Stimulated activated CD8-positive, alpha-beta memory T cell treated with anti-CD3 and anti-CD28 coated beads, Interleukin-12 subunit alpha, Interleukin-12 subunit beta, amount 100 ng/mL, for 1 hour (primary cell): ENCODE results near the gene PPP2R5A.

ENCODE experiments used
- DNase-seq: peaks from one replicate; pipeline ENCODE4 v3.0.0-alpha.2; 2020; ENCODE audit warnings: low read depth

The PPP2R5A gene

DNA sequence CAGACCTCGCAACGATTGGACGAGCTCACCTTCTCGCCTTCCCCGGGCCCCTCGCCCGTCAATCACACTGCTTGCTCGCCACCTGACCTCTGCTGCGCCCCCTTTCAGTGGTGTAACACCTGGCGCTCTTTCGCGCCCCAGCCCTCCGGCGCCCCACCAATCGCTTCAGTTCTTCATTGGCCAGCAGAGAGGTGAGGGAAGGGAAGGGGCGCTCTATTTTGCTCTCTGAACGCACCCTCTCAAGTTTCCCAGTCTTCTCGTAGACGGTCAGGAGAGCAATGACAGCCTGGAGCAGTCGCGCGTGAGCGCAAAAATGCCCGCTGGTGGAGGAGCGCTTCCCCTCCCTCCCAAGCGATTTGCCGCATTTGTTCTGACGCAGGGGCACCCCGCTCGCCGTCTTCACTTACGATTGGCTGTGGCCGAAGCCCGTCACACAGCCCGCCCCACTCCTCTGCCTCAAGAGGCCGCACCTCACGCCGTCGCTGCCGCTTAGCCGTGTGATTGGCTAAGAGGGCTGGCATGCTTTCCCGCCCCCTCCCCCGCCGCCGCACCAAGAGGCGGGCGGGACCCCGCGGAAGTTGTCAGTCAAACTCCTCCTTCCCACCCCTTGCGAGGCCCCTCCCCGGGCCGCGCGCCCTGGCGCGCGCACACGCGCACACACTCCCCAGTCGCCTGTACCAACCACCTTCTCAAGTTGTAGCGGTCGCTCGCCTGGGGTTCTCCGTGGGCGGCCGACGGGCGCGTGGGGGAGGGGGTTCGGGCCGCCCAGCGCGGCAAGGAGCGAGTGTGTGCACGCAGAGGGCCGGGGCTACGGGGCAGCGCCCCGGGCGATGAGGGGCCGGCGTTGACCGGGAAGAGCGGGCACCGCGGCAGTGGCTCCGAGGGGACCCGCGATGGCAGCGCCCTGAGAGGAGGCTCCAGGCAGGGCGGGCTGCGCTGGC is at the start of gene PPP2R5A:
TSS of gene PPP2R5A (plus strand) at position 667 of the 941 bp plus-strand sequence. CDS start 701 bp downstream, outside the sequence.
- peak; percentile 95 for DNase-seq

DNA sequence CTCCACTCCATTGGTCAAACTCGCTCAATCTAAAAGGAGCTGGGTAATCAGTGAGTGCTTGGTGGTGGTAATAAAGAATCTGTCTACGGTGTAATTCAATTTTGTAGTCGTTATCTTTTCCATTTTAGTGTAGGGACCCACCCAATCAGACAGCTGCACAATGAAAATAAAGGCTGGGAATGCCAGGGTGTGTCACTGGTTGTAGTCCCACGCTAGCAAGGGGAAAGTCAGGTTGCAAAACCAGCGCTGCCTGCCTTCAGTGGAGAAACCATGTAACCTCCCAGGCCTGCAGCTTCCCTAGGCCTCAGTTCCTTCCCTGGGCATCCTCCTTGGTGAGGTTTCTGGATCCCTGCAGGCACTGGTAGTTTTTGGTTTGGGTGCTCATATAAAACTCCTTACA is 49.4 kb upstream of the PPP2R5A start:
- no peak for DNase-seq

DNA sequence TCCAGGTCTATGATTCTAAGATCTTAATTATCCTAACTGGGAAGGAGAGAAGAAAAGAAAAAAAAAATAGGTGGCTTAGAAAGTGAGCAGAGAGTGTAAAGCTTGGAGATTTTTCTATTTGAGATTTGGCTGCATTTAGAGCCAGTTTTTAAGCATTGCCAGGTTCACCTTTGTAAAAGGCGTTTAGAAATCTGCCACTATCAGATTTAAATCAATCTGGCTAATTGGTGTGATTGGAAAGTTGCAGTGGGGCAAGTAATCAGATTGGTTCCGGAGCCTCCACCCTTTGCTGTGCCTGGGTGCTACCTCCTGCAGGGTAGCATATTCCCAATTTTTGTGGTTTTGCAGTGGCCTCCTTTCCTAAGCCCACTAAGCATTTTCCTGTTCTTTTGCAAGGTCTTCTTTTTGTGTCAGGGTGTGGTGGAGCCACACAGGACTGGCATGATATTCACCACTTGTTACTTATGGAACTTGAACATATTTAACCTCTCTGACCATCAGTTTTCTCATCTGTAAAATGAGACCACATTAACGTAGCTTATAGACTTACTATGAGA is 48.5 kb upstream of the PPP2R5A start:
- no peak for DNase-seq

DNA sequence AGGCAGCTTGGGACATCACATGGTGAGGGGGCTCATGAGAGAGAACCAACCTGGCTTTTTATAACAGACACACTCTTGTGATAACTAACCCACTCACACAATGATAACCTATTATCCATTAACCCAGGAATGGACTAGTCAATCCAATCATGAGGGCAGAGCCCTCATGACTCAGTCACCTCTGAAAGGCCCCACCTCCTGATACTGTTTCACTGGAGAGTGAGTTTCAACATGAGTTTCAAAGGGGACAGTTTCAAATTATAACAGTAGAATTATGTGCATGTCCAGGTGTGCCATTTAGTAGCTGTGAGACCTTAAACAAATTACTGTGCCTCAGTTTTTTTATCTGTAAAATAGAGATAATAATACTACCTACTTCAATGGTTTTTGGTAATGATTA is 47.6 kb upstream of the PPP2R5A start:
- no peak for DNase-seq

DNA sequence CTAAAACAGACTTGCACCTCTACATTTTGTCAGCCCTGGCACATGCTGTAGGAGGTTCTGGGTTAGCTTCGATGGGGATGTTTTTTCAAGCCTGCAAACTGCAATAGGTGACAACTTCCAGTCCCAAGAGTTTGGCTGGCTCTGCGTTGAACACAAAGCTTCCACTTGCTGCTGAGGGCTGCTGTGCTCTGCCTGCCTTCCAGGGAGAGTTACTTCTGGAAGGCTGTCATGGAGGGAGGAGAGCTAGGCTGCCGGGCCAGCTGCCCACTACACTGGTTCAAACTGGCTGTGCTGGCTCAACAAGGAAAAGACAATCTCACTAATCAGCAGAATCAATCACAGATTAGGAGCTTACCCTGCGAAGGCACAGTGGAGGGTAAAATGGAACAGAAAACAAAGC is 46.7 kb upstream of the PPP2R5A start:
- no peak for DNase-seq

DNA sequence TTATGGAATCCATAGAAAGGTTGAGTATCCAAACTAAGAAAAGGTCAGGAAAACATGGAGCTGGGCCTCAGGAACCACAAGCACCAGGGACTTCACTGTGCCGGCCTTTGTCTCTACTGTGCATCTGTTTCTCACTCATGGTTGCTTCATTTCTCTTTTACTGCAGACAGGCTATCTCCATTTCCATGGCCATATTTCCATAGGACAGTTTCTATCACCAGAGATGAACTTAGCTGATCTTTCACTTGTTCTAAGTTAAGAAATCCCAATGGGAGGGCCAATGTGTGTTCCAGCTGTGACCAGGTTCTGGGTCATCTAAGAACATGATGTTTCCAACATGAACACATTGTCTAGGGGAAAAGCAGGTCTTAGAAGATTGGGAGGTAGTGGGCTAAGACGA is 43.7 kb upstream of the PPP2R5A start:
- DNase-seq: no peak

DNA sequence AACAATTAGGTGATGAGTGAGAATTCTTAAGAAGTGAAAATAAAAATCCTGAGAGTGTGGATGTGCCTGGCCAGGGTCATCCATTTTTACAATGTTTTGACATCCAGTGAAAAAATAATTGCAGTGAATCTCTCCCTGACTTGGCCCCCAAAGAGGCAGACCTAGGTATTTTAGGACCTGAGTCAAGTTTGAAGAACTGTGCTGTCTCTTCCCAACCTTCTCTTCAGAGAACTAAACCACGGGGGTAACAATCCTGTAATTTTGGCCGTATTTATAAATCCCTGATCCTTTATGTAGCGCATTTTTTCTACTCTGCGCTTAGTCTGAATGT is 43.3 kb upstream of the PPP2R5A start:
- DNase-seq: no peak

DNA sequence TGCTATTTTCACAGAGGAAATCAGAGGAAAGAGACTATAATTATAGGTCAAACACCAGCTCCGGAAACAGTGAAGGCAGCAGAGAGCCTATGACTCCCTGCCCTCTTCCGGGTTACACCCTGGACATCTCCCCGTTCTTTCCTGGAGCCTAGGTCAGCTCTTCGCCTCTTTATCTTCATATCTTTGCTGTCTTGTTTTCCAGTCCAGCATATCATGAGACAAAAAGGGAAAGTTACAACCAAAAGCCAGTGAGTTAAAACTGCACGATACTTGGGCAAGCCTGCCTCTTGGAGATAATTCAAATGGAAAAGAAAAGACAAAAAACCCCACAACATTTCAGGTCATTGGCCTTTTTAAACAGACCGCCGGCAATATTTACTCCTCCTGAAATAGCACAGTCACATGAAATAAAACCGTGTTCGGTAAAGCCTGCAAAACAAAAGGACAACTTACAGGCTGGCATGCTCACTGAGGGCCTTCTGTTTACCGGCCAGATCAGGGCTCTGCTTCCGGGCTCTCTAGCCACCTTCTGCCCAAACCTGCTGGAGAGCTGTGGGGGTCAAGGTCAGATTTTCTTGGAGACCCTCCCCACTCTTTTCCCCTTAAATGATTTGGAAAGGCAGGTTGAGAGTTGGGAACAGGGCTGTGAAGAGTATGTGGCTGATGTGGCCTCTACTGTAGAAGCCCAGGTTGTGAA is 42.8 kb upstream of the PPP2R5A start:
- no peak for DNase-seq

DNA sequence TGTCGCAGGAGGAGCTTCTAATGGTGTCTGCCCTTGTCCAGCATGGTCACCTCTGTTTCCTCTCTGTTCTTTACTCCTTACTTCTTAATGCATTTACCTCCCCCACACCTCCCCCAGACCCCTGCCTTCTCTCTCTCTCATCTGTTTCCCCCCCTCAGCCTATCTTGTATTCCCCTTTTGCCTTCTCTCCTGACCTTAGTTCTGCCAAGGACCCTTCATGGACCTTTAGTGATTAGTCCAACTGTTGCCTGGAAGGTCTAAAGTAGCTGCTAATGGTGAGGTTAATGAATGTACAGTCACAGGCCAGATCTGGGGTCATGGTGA is 42.3 kb upstream of the PPP2R5A start:
- no peak for DNase-seq

DNA sequence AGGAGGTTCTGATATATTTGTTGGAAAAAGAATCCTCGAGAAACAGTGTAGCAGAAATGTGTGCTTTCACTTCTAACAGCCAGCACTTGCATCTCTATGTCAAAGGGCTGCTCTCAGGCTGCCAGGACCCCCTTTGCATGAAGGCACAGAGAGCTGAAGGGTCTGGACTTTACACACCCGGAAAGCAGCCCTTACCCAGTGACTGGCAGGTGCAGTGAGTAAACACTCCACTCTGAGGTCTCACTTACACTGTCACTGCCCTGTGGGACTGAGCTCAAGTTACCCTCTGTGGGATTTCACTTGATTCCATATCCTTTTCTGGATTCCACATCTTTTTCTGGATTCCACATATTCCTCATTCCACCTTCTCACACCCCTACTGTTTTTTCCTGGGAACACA is 40.8 kb upstream of the PPP2R5A start:
- no peak for DNase-seq

DNA sequence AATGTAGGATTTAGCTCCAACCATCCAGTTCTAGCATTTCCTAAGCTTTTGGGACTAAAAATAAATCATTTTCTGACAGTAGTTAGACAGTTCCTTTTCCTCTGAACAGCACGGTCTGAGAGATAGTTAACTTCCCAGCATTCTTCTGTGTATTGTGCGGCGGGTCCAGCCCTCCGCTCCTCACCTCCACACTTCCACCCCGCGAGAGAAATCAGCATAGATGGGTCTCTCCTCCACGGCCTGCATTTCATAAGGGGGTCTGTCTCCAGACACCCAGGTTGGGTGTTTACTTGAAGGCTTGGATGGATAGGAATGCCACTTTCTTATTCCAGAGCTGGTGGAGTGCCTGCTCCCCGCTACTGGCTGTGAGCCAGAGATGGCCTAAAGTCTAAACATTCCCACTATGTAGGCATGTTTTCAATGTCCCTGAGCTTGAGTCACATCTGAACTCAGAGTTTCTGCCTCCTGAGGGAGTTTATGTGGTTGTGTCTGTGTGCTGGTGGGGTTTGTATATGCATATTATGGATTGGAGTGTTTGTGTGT is 38.0 kb upstream of the PPP2R5A start:
- DNase-seq: no peak

DNA sequence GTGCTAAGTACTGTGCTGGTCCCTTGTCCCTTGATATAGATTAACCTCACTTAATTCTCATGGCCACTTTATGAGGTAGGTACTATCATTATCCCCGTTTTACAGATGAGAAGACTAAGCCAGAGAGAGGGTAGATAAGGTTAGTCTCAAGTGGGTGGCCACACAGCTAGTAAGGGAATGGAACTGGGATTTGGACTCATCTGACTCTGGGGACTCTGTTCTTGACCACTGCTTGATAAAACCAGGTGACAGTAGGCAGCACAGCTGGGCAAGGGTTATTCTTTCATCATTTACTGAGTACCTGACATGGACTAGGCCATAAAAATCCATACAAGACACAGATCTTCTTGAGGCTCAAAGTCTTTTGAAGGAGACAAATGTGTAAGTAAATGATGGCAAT is 37.2 kb upstream of the PPP2R5A start:
- no peak for DNase-seq

DNA sequence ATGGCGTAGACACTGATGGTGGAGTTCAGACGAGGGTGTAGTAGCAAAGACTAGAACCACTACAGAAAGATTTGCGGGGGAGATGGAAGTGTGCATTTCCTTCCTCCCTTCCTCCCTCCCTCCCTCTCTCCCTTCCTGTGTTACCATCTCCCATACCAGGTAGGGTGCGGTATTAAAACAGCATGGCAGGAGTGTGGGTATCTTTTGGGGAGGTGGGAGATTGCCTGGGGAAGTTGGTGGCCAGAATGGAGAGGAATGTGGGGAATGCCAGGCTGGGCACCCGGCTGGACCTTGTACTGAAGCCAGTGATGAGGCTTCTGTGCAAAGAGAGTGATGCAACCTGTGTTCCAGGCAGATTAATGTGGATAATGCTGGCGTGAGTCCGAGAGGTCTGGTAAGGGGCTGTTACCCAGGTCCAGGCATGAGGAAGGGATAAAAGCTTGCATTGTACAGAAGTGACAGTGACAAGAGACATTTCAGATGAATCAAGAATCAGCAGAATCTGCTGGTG is 30.3 kb upstream of the PPP2R5A start:
- DNase-seq: no peak

DNA sequence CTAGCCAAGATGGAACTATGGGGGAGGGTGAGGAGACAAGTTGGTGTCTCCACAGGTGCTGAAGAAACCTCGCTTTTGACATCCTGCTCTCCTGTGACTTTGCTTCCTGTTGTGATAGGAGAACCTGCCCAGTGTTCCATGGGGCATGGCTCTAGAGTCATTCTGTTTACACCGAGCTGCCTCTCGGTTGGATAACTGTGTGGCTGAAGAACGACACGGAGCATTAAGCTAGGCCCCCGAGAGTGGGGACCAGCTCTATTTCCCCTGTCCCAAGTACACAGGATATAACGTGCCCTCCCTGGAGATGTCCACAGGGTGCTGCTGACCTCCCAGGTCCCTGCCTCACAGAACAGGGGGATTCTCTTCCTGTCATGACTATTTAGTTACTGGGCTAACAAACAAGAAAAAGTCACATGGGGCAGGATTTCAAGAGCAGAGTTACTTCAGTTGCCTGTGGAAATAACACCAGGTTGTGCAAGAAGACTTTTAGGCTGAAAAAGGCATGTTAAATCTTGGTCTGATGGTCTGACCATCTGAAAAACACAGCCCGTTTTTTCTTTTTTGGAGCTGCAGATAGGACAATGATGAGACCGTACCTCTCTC is 29.4 kb upstream of the PPP2R5A start:
- DNase-seq: no peak

DNA sequence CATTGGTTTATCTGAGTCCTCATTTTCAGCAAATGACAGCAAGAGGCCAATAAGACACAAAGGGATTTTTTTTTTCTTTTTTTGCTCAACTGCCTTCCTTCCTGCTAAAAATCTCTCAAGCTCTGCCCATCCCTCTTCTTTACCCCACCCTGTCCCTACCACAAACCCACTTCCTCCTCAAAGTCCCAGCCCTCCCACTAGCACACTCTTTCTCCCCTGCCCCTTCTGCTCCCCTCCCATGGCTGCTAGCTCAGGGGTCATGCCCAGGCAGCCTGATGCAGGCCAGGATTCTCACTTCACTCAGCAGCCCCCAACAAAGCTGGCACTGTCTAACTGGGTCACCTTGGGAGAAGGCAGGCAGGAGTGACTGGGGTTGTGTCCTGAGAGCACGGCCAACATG is 28.8 kb upstream of the PPP2R5A start:
- DNase-seq: no peak

DNA sequence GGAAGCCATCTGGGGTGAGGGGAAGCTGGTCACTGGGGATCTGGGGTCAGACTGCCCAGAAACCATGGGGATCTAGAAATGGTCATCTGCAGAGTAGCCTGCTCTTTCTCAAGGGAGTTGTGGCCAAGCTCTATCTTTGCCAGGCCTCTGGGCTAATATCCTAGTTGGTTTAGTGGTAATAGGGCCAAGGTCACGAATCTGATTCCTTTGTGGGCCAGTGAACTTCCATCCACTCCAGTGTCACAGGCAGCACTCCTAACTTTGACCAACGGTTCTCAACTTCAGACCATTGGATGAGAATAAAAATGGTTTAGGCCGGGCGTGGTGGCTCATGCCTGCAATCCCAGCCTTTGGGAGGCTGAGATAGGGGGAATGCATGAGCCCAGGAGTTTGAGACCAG is 28.1 kb upstream of the PPP2R5A start:
- DNase-seq: no peak

DNA sequence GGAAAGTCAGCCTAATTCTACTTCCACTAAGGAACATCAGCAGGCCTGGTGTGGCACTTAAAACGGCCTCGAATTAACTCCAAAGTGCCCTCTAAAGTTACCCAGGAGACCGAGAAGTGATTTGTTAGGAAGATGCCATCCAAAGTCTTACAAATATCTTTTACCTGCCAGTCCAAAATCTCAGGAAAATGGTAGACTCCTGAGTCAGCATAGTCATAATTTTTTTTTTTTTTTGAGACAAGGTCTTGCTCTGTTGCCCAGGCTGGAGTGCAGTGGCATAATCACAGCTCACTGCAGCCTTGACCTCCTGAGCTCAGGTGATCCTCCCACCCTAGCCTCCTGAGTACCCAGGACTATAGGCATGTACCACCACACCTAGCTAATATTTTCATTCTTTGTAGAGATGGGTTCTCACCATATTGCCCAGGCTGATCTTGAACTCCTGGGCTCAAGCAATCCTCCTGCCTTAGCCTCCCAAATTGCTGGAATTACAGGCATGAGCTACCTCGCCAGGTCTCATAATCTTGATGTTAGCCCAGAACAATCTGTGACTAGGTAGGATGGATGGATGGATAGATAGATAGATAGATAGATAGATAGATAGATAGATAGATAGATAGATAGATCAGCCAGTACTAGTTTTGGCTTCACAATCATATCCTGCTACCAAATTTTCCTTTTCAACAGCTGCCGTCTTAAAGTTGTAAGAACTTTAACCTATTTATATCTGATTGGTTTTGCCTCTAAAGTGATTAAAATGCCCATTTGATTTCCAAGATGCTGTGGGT is 25.3 kb upstream of the PPP2R5A start:
- DNase-seq: no peak

DNA sequence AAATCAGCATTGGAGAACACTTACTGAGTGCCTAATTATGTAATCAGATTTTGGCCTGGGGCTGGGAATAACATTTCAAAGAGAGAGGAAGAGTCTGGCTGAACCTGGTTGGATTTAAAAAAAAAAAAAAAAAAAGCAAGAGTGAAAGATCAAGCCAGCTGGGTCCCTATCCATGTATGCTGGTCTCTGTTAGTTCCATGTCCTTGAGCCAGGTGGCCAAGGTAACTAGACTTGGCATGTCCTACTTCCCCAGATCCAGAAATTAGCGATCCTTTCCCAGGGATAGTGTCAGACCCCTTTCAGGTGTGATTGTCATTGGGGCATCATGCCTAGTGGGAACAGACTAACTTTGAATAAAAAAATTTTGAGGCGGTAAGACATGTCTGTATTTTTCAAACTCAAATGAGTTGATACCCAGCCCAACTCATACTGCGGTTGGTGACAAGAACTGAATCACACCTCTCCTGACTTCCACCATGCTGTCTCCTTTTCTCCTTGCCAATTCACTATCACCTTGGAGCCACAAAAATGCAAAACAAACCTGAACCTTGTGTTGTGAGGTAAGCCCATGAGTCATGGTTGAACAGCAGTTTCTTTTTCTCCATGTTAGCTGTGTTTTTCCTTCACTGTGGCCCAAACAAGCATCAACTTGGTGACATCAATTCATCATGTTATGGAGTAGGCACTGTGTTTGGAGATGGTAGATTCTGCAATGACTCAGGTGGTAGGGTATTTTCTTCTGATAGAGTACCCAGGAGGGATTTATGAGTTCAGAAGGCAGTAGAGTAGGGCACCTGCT is 24.5 kb upstream of the PPP2R5A start:
- DNase-seq: no peak

DNA sequence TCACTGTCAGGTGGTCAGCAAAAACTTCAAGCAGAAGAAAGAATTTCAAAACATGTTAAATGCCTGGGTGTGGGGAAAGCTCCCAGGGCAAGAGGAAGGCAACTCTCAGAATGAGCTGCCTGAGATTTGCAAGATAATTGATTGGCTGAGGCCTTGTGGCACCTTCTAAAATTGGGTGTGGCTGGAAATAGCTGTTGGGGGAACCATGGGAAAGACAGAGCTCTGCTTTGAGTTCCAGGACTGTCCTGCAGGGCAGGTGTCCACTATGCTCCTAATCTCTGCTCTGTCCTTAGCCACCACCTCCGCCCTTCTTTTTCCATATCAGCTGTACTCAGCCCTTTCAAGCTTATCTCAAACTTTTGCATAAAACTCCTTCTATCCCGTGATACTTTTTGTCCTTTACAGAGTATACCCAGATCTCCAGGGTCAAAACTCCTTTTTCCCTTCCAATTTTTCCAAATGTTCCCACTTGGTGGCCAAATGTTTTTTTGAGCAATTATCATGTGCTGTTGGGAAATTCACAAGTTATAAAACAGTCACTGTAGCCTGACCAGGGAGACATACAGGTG is 23.8 kb upstream of the PPP2R5A start:
- no peak for DNase-seq

DNA sequence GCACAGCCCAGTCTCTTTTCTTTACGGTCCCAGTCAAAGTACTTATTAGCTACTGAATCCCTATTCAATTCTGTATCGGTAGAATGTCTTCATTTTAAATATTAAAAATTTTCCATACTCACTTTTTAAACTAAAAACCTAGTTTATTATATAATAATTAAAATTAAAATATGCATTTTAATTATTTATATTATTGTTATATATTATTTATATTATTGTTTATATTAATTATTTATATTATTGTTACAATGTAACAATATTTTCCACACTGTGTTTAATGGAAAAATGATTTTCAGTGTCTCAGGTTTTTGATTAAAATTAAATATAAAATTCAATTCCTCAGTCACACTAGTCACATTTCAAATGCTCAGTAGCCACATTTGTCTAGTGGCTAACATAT is 18.2 kb upstream of the PPP2R5A start:
- no peak for DNase-seq
